ENCODE results near the gene SKA2.
A peak's percentile ranks its signal among the peaks of the same experiment; 100 is the strongest.

SKA2 gene

GRCh38 chr17:59154721-59155438 is at the start of gene SKA2:
TSS of gene SKA2 (minus strand) at chr17:59155186. CDS start at chr17:59155163, 23 bp downstream.
- TF ChIP-seq CTCF (IDR thresholded peaks at IDR 0.05), result no peak
- peaks cover 2% of the 10 kb centered on the region for H3K27me3 Mint-ChIP-seq (ENCODE audit: low read depth, poor library complexity)
- no peak within 1 kb of the TSS for H3K4me3 Mint-ChIP-seq
- no peak within 1 kb of the TSS for H3K27ac Mint-ChIP-seq
- peaks cover 24% of the 10 kb centered on the region for H3K36me3 Mint-ChIP-seq (ENCODE audit: low read depth)
- DNase-seq, result peak; percentile 94
- peaks cover 52% of the 10 kb centered on the region for H3K4me1 Mint-ChIP-seq
- no peaks in the 10 kb centered on the region for H3K9me3 Mint-ChIP-seq

DNA sequence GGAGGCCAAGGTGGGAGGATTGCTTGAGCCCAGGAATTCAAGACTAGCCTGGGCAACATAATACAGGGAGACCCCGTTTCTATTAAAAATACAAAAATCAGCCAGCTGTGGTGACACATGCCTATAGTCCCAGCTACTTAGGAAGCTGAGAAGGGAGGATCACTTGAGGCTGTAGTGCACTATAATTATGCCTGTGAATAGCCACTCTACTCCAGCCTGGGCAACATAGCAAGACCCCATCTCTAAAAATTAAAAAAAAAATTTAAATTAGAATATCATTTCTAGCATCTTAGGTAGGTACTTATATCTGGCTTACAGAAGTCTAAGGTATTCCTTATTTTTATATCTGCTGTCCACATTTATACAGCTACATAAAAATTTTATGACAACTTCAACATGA is 47.3 kb upstream of the SKA2 start:
- no peak overlapping the region for H3K27ac Mint-ChIP-seq
- no peaks in the 10 kb centered on the region for H3K4me1 Mint-ChIP-seq
- no peak for TF ChIP-seq CTCF (IDR thresholded peaks at IDR 0.05)
- H3K27me3 Mint-ChIP-seq (ENCODE audit: low read depth, poor library complexity), result no peaks in the 10 kb centered on the region
- no peaks in the 10 kb centered on the region for H3K9me3 Mint-ChIP-seq
- no peak for DNase-seq
- H3K4me3 Mint-ChIP-seq, result no peak overlapping the region
- H3K36me3 Mint-ChIP-seq (ENCODE audit: low read depth), result peaks cover 32% of the 10 kb centered on the region

- no peaks in the 10 kb centered on the region for H3K4me1 Mint-ChIP-seq
- no peak for TF ChIP-seq CTCF (IDR thresholded peaks at IDR 0.05)
- H3K36me3 Mint-ChIP-seq (ENCODE audit: low read depth), result peaks cover 37% of the 10 kb centered on the region
- H3K4me3 Mint-ChIP-seq, result no peak overlapping the region
- H3K27me3 Mint-ChIP-seq (ENCODE audit: low read depth, poor library complexity), result no peaks in the 10 kb centered on the region
- DNase-seq, result no peak
- peak overlapping the region; percentile 49 for H3K27ac Mint-ChIP-seq
- H3K9me3 Mint-ChIP-seq, result no peaks in the 10 kb centered on the region
Observed at GRCh38 chr17:59199398-59199797, 44.4 kb upstream of the SKA2 start.

- H3K27me3 Mint-ChIP-seq (ENCODE audit: low read depth, poor library complexity), result no peaks in the 10 kb centered on the region
- no peaks in the 10 kb centered on the region for H3K4me1 Mint-ChIP-seq
- DNase-seq, result no peak
- no peaks in the 10 kb centered on the region for H3K9me3 Mint-ChIP-seq
- H3K4me3 Mint-ChIP-seq, result no peak overlapping the region
- H3K27ac Mint-ChIP-seq, result no peak overlapping the region
- TF ChIP-seq CTCF (IDR thresholded peaks at IDR 0.05), result no peak
- H3K36me3 Mint-ChIP-seq (ENCODE audit: low read depth), result peaks cover 49% of the 10 kb centered on the region
Observed at GRCh38 chr17:59193336-59193862, 38.4 kb upstream of the SKA2 start.

- Mint-ChIP-seq H3K4me3 (no peak overlapping the region), H3K27me3 (ENCODE audit: low read depth, poor library complexity) (no peaks in the 10 kb centered on the region), H3K36me3 (ENCODE audit: low read depth) (peaks cover 54% of the 10 kb centered on the region), H3K4me1 (no peaks in the 10 kb centered on the region), H3K9me3 (no peaks in the 10 kb centered on the region), H3K27ac (no peak overlapping the region)
- no peak for DNase-seq
- no peak for TF ChIP-seq CTCF (IDR thresholded peaks at IDR 0.05)
Observed at GRCh38 chr17:59190806-59191205, 35.8 kb upstream of the SKA2 start.

DNA sequence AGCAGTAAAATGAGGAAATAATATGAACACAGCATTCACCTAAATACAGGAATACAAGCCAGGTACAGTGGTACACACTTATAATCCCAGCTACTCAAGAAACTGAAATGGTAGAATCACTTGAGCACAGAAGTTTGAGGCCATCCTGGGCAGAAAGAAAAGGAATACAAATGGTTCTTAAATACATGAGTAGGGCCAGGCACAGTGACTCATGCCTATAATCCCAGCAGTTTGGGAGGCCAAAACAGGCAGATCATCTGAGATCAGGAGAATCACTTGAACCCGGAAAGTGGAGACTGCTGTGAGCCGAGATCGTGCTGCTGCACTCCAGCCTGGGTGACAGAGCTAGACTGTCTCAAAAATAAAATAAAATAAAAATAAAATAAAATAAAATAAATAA is 31.9 kb upstream of the SKA2 start:
- H3K27me3 Mint-ChIP-seq (ENCODE audit: low read depth, poor library complexity), result no peaks in the 10 kb centered on the region
- no peak for DNase-seq
- H3K4me1 Mint-ChIP-seq, result no peaks in the 10 kb centered on the region
- no peak overlapping the region for H3K27ac Mint-ChIP-seq
- H3K9me3 Mint-ChIP-seq, result no peaks in the 10 kb centered on the region
- TF ChIP-seq CTCF (IDR thresholded peaks at IDR 0.05), result no peak
- H3K36me3 Mint-ChIP-seq (ENCODE audit: low read depth), result peaks cover 45% of the 10 kb centered on the region
- H3K4me3 Mint-ChIP-seq, result no peak overlapping the region

Data from nephron progenitor cell (in vitro differentiated cells).